Left cardiac atrium (tissue), 4 donors: ENCODE measurements around the gene PDSS1. TPM values are rescaled to one million over a fixed set of nuclear protein-coding genes. Genes with fewer than 3 reads are reported as not detected.

Experiments used
- ATAC-seq, 2 donors: fragments of 200-7000 bp; cut with Tn5 transposase; one replicate each; pipeline ENCODE4 v1.9.1; 2020; ENCODE audit warnings: mild to moderate bottlenecking in 2 of 2, moderate library complexity in 2 of 2
- DNase-seq: peaks from one replicate; pipeline ENCODE4 v3.0.0-alpha.2; 2020
- intact Hi-C, 2 donors: fragments of 100-400 bp; cut with DNase I; formaldehyde crosslinking; loops; one replicate each; pipeline versions ENCODE4 v1.14.1 to v1.15.1; 2022 to 2023
- total RNA-seq, 2 donors: library from RNA; stranded (reverse); fragmentation: NEBNext Ultra II Directional; extraction: Animal tissue kit (Norgen Biotek cat#: 25700); gene quantifications; one replicate each; pipeline ENCODE4 v1.2.1, GENCODE V29; 2021
- donor health status: DM: no; HTN: yes; CAD: no.
- donor health status: DM: no; HTN: yes; CAD: no; lungs with severe emphysema.
- donor health status: DM: yes; HTN: yes; CAD: no.
- donor health status: Dilated cardiomyopathy.

PDSS1 gene
- total RNA-seq, 2 donors from 2014 or later, result 4.7 to 6.2 TPM

- ATAC-seq (no peak), DNase-seq (no peak)
- intact Hi-C loops, result no loop called here
These were observed 33.1 kb downstream of the PDSS1 start for GRCh38 chr10:26730552-26730951.

DNA sequence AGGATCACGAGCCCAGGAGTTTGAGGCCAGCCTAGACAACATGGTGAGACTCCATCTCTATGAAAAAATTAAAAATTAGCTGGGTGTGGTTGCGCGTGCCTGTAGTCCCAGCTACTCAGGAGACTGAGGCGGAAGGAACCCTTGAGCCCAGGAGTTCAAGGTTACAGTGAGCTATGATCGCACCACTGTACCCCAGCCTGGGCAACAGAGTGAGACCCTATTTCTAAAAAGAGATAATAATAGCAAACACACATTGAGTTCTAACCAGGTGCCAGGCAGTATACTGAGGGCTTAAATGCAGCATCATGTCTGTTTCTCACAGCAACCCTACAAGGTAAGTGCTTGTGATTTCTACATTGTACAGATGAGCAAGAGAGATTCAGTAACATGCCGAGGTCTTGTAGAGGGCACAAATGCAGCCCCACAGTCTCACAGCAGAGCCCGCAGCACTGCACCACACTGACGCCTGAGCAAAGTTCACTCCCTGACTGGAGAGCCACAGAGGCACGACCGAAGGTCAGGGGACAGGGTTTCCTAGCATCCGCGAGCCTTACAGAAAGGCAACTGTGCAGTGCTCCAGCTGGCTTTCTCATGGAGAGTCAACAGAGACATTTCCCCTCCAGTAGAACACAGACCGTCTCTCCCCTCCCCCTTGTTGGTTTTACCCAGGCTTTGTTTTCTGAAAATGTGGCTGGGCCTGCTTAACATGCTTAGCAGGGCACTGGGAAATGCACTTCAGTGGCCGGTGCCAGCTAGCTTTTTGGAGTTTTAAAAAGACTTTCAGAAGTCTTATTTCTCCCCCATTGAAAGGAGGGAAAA lies 36.5 kb downstream of the PDSS1 start:
- no peak for DNase-seq
- intact Hi-C loops, result no loop called here
- no peak for ATAC-seq

DNA sequence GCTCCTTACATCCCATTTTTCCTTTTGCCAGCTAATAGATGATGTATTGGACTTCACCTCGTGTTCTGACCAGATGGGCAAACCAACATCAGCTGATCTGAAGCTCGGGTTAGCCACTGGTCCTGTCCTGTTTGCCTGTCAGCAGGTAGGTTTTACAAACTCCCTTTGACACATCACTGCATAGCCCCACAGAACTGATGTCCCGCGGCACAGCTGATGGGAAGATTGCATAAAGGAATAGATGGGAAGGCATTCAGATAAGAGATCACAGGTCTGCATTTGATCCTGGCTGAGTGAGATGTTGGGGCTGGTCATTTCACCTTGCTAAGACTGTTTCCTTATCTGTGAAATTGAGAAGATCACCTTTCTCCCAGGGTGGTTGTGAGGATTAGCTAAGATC lies 37.9 kb downstream of the PDSS1 start:
- no peak for ATAC-seq
- intact Hi-C loops, result no loop called here
- no peak for DNase-seq

GRCh38 chr10:26737730-26738129 lies 40.2 kb downstream of the PDSS1 start:
- no peak for DNase-seq
- intact Hi-C loops, result no loop called here
- peak; percentile 41 to 73 for ATAC-seq

GRCh38 chr10:26738301-26738911 lies 40.9 kb downstream of the PDSS1 start:
- DNase-seq (no peak), ATAC-seq (no peak)
- intact Hi-C loops, result no loop called here

DNA sequence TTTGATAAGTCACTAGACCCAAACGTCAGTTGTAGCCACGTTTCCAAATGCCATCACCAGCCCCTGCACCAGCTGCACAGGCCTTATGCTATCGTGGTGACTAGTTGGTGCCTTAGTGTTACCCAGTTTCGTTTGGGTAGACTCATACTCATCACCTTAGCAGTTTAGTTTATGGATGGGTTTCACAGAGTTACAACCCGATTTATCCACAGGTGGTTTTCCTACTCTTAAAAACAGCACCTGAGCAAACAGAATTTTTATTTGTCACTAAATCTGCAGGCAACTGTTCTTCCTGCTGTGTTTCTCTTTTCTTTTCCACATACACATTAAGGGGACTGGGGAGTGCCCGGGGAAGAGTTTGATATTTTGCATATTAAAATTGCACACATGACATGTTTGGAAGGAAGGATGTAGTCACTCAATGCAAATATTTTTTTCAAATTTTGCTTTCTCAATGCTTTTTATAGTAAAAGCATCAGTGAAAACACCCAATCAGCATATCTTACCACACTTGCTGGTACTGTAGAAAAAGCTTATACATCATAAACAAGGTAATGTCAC lies 41.6 kb downstream of the PDSS1 start:
- no peak for ATAC-seq
- intact Hi-C loops, result no loop called here
- DNase-seq, result no peak

- DNase-seq (no peak), ATAC-seq (no peak)
- intact Hi-C loops, result no loop called here
These were observed 43.9 kb downstream of the PDSS1 start for GRCh38 chr10:26741368-26741767.

- intact Hi-C loops, result no loop called here
- no peak for ATAC-seq
These were observed 45.6 kb downstream of the PDSS1 start for GRCh38 chr10:26743091-26743490.

DNA sequence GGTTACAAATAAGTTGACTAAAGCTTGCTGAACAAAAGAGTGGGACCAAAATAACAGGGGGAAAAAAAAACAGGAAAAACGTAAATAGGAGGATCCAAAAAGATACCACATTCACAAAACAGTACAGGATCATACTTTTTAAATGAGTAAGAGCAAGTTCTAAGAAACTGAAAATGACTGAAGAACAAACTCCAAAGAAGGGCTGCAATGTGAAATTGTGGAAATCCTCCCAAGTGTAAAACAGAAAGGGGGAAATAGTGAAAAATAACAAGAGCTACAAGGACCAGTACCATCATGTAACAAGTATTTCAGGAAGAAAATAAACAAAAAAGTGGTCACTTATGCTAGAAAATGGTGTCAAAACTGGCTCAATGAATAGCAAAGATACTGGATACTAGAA lies 46.3 kb downstream of the PDSS1 start:
- ATAC-seq (no peak), DNase-seq (no peak)
- intact Hi-C loops, result no loop called here

More at GRCh38 chr10:26743091-26743490, 45.6 kb downstream of the PDSS1 start:
- DNase-seq, result no peak

DNA sequence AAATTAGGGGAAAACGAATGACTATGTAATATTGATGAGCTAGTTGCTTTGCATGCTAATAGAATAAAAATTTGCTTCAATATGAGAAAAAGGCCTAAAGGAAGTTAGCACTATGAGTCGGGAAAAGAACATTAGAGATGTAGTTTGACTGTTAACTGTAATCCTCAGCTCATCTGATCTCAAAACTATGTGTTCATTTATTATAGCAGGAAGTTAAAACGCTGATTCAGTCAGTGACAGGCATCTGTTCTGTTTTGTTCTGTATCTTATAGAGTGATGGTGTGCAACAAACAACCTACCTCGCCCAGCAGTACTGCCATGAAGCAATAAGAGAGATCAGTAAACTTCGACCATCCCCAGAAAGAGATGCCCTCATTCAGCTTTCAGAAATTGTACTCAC lies 48.6 kb downstream of the PDSS1 start:
- no peak for ATAC-seq
- DNase-seq, result no peak
- intact Hi-C loops, result no loop called here

DNA sequence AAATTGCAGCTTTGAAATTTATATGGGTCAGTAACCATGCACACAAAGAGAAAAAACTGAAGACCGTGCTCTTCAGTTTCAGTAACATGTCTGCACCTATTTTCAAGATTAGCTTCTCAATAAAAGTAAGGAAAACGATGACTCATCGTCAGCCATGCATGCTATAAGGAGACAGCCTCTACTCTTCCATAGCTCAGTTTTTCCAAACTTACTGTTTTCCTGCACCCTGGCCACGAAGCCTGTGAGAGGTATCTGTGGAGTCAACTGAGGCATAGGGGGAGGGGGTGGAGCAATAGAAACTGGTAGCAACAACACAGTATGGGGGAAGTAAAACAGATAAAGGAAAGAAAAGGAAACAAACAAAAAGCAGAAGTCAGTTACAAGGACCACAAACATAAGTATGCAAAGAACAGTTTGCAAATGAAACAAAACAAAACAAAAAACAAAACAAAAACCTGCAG lies 58.0 kb downstream of the PDSS1 start:
- ATAC-seq (no peak), DNase-seq (no peak)
- intact Hi-C loops, result no loop called here

DNA sequence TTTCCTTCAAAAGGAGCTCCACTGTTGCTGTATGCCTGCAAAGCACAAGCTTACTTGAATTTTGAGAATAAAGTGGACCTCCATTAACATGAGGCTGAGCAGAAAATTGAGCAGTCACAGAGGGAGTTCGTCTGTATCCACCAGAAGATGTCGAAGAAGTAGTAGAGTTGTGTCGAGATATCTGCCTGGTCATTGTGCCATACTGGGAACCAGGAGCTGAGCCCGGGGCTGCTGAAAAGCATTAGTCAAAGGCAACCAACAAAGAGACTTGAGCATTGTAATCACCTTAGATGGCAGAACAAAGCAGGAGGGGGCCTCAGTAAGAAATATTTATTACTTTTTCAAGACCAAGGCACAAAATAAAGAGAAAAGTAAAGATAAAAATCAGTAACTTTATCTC lies 61.5 kb downstream of the PDSS1 start:
- ATAC-seq (no peak), DNase-seq (no peak)
- intact Hi-C loops, result no loop called here

DNA sequence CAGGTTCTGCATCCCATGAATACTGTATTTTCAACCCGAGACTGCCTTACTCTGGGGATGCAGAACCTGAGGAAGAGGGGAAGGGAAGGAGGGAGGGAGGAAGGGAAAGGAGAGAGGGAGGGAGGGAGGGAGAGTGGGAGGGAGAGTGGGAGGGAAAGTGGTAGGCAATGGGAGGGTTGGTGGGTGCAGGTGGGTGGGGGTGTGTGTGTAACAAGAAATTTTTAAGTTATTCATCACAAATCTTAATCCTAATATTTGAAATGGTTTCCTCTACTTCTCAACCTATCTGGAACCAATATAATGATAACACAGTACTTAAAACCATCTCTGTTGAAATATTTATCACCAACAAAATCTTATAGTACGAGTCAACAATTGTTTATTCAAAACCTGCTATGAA lies 68.0 kb downstream of the PDSS1 start:
- DNase-seq (no peak), ATAC-seq (no peak)
- intact Hi-C loops, result no loop called here

DNA sequence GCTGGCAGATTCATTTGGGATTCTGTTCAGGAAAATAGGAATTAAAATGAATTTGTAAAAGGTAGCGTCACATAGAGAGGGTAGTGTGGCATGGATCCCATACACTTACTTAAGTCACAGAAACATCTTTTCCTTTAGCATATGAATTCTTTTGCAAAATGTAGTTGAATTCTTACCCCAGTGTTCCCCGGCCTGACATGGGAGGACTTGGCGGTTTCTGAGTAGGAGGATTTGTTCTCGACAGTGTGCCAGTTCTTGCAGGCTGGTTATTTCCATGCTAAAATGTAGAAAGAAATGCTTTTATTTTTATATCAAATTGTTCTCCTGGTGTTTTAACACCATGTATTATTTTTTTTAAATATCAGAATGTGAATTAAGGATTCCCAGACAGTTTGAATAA lies 72.6 kb downstream of the PDSS1 start:
- DNase-seq (no peak), ATAC-seq (no peak)
- intact Hi-C loops, result no loop called here

DNA sequence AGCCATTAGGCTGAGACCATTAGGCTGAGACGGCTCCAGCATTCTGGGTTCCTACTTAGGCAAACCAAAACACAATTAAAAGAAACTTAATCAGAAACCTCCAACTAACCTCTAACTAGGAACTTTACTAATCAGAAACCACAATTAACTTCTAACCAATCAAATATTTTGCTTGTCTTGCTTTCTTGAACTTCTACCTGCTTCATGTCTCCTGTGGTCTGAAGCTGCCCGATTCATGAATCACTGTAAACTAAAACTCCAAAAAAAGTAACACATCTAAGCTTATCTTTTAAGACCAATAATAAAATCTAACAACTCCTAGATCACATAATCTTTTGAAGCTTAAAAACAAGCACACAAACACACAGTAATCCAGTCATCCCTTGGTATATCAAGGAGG lies 76.1 kb downstream of the PDSS1 start:
- ATAC-seq, result no peak
- no peak for DNase-seq
- intact Hi-C loops, result no loop called here

GRCh38 chr10:26776258-26776657 lies 78.8 kb downstream of the PDSS1 start:
- no peak for DNase-seq
- intact Hi-C loops, result no loop called here
- ATAC-seq, result no peak

DNA sequence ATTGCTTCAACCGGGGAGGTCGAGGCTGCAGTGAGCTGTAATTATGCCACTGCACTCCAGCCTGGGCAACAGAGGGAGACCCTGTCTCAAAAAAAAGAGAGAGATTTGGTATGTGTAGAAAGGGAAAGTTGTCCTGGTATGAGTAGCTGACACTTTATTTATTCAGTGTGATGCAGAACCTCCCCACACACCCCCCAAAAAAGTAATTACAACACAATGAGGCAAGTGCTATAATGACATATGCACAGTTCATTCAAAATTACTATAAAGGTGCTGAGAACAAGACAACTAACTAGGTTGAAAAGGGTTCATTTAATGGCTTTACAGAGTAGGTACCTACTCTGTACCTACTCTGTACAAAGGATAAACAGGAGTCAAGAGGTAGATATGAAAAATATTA lies 80.2 kb downstream of the PDSS1 start:
- ATAC-seq (no peak), DNase-seq (no peak)
- intact Hi-C loops, result no loop called here

DNA sequence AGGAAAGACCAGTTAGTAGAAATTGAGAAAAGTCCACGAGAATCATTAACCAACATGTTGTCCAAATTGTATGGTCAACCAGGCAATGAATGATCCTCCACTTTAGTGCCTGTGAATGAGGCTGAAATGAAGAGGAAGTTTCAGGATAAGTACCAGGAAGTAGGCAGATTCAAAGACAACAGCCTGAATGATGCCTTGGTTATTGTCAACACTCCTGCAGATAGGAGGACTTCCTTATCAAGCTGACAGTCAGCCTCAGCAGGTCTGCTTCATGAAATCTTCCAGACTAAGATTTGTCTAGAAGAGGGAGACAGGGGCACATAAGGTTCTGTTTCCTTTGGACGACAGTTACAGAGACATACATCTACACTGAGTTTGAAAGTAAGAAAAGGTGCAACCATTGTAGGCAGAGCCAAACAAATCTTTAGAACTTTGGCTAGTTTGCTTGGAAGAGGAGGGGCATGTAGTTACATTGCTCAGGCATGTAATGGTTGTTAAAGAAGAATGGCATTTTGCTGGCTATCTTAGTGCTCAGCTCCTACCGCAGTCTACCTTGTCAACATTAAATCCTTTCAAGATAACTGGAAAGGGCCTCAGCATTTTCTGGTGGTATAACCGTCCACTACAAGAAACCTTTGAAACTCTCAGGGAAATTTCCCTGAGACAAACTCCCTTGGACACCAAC lies 81.8 kb downstream of the PDSS1 start:
- no peak for ATAC-seq
- DNase-seq, result no peak
- intact Hi-C loops, result no loop called here

GRCh38 chr10:26780106-26780792 lies 82.7 kb downstream of the PDSS1 start:
- no peak for ATAC-seq
- intact Hi-C loops, result no loop called here
- DNase-seq, result no peak
